ENCODE measurements around the gene CELSR1.

CELSR1 gene

DNA sequence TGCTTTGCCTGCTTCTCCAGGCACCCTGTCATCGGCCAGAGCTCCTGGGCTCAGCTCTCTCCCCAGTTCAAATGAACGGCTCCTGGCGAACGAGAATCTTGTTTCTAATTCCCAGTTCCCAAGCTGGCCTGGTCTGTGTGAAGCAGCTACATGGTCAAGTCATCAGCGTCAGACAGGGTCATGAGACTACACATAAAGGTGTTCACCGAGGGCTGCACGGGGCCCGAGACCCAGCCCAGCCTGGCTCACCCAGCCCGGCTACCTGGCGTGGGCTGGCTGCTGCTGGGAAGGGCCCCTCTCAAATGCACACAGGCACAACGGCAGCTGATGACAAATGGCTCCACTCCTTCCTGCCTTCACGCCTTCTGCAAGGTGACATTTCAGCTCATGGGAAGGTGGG is 14.6 kb upstream of the CELSR1 start:
- no peak for DNase-seq

- no peak for DNase-seq
Observed at GRCh38 chr22:46551321-46551720, 13.9 kb upstream of the CELSR1 start.

GRCh38 chr22:46549971-46550641 is 12.7 kb upstream of the CELSR1 start:
- no peak for DNase-seq

DNA sequence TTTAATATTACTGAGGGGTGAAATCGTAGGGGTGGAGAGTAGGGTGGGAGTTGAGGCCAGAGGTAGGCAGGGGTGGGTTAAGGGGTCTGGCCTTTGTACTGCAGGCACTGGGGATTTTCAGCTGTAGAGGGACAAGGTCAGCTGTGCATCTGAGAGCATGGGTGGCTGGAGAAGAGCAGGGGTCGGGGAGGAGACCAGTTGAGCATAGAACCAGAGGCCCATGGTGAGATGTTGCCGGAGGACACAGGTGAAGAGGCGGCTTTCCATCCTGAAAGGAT is 12.1 kb upstream of the CELSR1 start:
- DNase-seq, result no peak

- peak; percentile 48 for DNase-seq
Observed at GRCh38 chr22:46547883-46548244, 10.4 kb upstream of the CELSR1 start.

GRCh38 chr22:46547179-46547882 is 9.9 kb upstream of the CELSR1 start:
- no peak for DNase-seq

DNA sequence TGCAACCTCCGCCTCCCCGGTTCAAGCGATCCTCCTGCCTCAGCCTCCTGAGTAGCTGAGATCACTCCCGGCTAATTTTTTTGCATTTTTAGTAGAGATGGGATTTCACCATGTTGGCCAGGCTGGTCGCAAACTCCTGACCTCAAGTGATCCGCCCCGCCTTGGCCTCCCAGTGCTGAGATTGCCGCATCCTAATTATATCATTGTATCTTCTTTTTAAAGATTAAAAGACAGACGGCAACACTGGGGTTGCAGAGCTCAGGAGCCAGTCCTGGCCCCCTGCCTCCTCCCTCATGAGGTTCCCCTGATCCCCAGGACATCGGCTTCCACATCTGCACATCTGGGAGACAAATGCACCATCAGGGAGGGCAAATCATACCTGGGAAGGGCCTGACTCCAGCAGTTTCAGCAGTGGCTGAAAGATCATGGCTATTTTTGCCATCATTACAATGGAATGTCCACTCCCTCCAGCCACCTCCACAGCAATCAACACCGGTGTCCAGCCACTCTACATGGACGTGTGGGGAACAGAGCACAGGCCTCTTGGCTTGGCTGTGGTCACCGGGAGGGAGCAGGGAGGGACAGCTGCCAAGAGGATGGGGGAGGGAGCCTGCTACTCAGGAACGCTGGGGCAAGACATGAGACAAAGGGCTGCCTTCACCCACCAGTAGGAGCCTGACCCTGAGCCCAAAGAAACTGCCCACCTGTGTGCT is 9.2 kb upstream of the CELSR1 start:
- DNase-seq, result no peak

DNA sequence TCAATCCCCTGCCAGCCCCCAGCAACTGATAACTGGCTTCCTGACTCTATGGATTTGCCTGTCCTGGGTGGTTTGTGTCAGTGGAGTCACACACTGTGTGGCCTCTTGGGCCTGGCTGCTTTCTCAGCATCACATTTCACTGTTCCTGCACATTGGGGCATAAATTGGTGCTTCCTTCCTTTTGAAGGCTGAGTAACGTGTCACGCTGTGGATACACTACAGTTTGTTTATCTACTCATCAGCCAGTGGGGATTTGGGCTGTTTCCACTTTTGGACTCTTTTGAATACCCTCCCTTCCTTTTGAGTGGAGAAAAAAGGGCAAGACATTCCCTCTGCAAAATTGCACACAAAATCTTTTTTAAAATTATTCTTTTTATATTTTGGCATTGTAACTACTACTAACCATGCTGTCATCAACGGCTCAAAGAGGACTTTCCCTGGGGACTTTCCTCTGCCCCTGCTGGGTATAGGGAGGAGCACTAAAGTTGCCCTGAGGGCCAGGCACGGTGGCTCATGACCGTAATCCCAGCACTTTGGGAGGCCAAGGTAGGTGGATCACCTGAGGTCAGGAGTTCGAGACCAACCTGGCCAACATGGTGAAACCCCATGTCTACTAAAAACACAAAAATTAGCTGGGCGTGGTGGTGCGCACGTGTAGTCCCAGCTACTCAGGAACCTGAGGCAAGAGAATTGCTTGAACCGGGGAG is 7.8 kb upstream of the CELSR1 start:
- no peak for DNase-seq

DNA sequence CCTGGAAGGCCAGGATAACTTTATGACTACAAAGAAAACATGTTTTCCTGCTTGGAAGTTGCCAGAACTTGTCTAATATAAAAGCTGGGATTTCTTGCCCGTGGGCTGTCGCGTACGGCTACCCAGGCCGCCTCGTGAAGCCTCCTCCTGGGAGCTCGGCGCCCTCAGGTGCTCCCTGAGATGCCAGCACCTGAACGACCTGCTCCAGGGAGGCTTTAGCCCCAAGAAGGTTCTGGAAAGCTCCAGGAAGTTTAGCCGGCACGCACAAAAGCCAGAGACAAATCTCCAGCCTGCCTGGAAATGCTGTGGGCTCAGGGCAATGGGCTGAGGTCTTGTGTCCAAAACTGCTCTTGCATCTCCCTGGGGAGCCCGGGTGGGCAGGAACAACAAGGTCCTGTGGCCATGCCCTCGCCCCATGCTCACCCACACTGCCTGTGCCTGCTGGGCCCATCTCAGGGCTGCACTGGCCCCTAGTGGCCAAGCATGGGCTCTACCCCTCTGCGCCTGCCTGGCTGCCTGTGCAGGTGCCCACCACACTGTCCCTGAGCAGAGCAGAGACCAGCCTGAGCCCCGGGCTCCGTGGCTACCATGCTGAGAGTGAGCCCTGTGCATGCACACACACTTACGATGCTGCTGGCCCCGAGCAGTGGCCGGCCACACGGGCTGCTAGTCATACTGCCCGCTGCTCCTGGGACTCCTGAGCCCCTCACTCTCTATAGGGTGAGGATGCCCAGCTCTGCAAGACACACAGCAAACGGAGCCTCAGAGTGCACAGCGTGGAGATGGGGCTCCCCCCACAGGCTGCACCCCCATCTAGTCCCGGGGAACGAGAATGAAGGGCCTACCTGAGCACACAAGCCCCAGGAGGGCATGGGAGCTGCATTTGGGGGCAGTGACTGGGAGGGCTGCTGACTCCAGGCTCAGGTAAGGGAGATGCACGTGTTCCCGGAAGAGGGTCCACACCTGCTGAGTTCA is 4.9 kb upstream of the CELSR1 start:
- DNase-seq, result peak; percentile 75

- DNase-seq, result no peak
Observed at GRCh38 chr22:46541536-46541935, 4.1 kb upstream of the CELSR1 start.

DNA sequence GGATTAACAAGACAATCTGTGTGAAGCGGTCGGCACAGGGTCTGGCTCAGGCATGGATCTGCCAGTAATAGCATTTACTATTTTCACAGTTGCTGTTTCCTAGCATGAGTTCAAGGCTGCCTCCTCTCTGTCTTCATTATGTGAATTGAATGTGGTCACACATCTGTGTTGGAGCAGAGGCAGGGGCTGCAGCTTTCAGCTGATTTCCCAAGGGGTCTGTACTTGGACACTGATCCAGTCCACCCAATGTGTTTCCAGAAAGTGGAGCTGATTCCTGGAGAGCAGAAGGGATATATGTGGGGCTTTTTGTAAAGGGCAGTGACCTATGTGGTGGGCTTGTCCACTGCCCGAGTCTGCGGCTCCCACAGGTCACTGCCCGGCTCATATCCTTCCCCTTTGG is 3.5 kb upstream of the CELSR1 start:
- no peak for DNase-seq

DNA sequence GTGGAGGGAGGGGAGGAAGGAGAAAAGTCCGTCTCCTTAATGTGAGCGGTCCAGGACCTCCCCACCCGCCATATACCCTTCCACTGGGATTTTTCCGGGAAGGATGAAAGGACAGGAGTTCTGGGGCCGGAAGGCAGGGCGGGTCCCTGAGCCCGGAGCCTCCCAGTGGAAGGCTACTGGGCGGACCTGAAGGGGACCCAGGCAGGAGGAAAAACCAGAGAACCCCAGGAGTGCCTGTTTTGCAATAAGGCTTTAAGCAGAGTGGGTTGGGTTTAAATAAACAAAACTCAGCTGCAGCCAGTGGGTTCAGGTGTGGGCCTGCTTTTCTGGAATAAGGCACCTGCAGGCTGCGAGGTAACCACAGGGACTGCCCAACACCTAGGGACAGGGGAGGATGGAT is 1.7 kb upstream of the CELSR1 start:
- DNase-seq, result no peak

DNA sequence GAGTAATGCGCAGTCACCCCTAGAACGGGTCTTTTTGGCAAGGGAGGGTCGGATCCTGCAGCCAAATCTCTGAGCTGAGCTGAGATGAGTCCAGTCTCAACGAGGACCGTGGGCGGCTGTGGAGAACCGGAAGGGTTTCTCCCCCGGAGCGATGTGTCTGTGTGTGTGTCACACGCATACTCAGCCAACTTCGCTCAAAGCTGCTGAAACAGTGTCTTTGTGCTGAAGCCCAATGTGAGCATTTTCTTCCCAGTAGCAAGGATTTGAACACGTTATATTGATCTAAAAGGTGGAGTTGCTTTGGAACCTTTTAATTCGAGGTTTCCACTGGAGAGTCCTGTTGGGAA is 1.4 kb upstream of the CELSR1 start:
- DNase-seq, result no peak

DNA sequence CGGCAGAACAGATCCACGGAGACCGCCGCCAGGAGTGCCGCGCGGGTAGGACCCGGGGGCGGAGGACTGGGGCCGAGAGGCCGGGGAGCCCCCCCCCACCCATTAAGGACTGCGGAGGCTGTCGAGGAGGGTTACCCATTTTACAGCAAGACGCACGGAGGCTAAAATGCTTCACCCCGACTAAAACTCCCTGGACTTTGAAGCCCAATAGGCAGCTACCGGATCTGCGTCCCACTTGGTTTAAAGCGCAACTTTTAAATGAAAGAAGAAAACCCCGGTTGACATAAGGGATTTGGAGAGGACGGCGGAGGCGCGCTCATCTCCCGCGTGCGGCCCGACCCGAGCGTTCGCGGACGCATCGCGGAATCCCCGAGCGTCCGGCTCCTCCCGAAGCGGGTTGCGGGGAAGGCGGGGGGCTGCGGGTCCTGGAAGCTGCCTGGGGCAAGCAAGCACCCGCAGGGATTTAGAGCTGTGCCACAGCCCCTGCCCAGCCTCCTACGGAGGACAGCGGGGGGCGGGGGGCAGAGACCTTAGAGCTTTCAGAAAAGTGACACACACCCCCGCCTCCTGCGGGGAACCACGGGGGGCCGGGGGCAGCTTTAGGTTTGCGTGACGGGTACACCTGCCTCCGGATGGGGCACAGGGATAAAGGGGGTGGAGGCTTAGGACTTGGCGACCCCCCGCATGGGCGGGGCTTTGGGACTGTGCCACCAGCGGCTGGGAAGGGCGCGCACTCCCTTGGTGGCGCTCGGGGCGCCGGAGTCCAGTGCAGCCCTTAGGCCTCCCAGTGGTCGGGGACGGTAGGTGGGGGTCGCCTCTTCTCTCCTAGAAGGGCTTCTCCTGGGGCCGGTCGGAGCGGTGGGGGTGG is 760 bp upstream of the CELSR1 start:
- no peak for DNase-seq

- no peak for DNase-seq
Observed at GRCh38 chr22:46536537-46537224, 739 bp downstream of the CELSR1 start.

- no peak for DNase-seq
Observed at GRCh38 chr22:46535876-46536536, 1.4 kb downstream of the CELSR1 start.

DNA sequence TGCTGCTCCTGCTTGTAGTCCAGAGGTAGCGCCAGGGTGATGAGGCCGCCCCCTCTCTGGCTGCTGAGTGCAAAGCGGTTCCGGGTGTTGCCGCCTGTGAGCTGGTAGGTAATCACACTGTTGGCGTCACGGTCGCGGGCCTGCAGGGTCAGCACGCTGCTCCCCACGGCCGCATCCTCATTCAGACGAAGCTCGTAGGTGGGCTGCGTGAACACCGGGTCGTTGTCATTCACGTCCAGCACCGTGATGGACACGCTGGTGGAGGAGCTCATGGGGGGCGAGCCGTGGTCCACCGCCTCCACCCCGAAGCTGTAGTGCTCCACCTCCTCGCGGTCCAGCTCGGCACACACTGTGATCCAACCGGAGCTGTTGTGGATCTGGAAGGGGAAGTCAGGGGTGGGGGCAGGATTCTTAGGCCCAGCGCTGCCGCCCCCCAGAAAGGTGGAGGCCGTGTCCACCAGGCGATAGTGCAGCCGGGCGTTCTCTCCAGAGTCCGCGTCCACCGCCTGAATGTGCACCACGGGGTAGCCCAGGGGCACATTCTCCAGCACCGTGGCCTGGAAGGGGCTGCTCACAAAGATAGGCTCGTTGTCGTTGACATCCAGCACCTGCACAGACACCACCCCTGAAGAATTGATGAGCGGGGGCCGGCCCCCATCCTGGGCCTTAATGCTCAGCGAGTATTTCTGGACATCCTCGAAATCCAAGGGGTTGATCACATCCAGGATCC is 2.4 kb downstream of the CELSR1 start:
- DNase-seq, result no peak

DNA sequence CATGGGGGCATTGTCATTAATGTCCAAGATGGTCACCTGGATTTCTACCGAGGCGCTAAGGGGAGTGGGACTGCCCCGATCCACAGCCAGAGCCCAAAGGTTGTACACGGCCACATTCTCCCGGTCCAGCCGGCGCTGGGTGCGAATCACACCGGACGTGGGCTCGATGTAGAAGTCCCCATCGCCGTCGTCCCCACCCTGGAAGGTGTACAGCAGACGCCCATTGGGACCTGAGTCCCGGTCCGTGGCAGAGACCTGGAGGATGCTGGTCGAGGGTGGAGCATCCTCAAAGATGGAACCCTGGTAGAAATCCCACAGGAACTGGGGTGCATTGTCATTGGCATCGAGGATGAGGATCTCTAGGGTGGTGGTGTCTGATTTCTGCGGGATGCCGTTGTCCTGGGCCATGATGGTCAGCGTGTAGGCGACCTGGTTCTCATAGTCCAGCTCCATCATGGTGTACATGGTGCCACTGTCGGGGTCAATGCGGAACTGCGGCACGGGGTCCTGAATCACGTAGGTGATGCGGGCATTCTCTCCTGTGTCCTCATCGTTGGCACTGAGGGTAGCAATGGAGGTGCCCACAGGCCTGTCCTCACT is 3.1 kb downstream of the CELSR1 start:
- no peak for DNase-seq

GRCh38 chr22:46533070-46533833 is 4.2 kb downstream of the CELSR1 start:
- no peak for DNase-seq
